Right lobe of liver (tissue), 6 donors: ENCODE measurements around the gene MUC5B. TPM values are rescaled to one million over a fixed set of nuclear protein-coding genes. Genes with fewer than 3 reads are reported as not detected.

Experiments
- ATAC-seq, 4 donors: fragments of 200-7000 bp; cut with Tn5 transposase; one replicate each; pipeline ENCODE4 v1.9.1; 2020; ENCODE audit warnings: mild to moderate bottlenecking in 4 of 4, moderate library complexity in 4 of 4
- DNase-seq, 3 donors: peaks; one replicate each; pipeline ENCODE4 v3.0.0-alpha.2; 2020
- H3K27ac ChIP-seq, 3 donors: fragments of 200-600 bp; one replicate each; pipeline ENCODE4 v1.8.0; 2022
- H3K27me3 ChIP-seq, 2 donors: fragments of 200-600 bp; one replicate each; pipeline ENCODE4 v1.8.0; 2022
- H3K36me3 ChIP-seq, 4 donors: fragments of 200-600 bp; sonication (generic) in 1 of 4; one replicate each; pipeline versions ENCODE4 v1.5.1 to v1.8.0; 2017 to 2022; ENCODE audit warnings: control low read depth in 1 of 4
- H3K4me1 ChIP-seq, 4 donors: fragments of 200-600 bp; sonication (generic) in 1 of 4; one replicate each; pipeline versions ENCODE4 v1.5.1 to v1.8.0; 2017 to 2022; ENCODE audit warnings: control low read depth in 1 of 4
- H3K4me3 ChIP-seq, 3 donors: fragments of 200-600 bp; one replicate each; pipeline ENCODE4 v1.8.0; 2022
- H3K9me3 ChIP-seq, 4 donors: fragments of 200-600 bp; sonication (generic) in 1 of 4; one replicate each; pipeline versions ENCODE4 v1.5.1 to v1.8.0; 2017 to 2022; ENCODE audit warnings: control low read depth in 1 of 4
- POLR2A ChIP-seq: fragments of 450-650 bp; IDR thresholded peaks from one replicate; pipeline ENCODE4 v1.6.1; 2017; ENCODE audit warnings: antibody characterized with exemption, mild to moderate bottlenecking
- WGBS: methylation state at CpG from one replicate; pipeline ENCODE4 v1.1.6; 2018; ENCODE audit warnings: low coverage, low lambda C conversion rate; ENCODE audit not compliant: insufficient coverage; ENCODE audit errors: missing lambda C conversion rate; 5-methylcytosine and 5-hydroxymethylcytosine counted together
- intact Hi-C, 2 donors: fragments of 100-400 bp; cut with DNase I; formaldehyde crosslinking; loops; one replicate each; pipeline versions ENCODE4 v1.11.2 to v1.14.1; 2022
- total RNA-seq, 6 experiments: library from RNA; depleted of rRNA in 2 of 6; stranded (reverse); fragments of >200 nt in 2 of 6; fragmentation: NEBNext Ultra II Directional in 3 of 6; extraction: Animal tissue kit (Norgen Biotek cat#: 25700) in 3 of 6; gene quantifications; one replicate each; pipeline versions ENCODE4 v1.1.0 to v1.2.4, GENCODE V29; 2016 to 2023
- TF ChIP-seq, protein P1 (sequence below), 4 donors: fragments of 200-600 bp in 3 of 4; fragments of 450-650 bp in 1 of 4; IDR thresholded peaks; one replicate each; pipeline versions ENCODE4 v1.5.1 to v1.8.0; 2016 to 2022; ENCODE audit warnings: antibody characterized with exemption in 4 of 4, mild to moderate bottlenecking in 2 of 4
- donor health status: DM: no; HTN: yes; CAD: no.
- donor health status: DM: no; HTN: no; CAD: no.
- donor health status: DM: no; HTN: no; CAD: no.
- donor health status: DM: no; HTN: yes; CAD: no.
- donor health status: DM: no; HTN: yes; CAD: no.

Gene MUC5B
- total RNA-seq, 6 experiments from 2014 or later, result 0.06 to 3.7 (median 0.78) TPM

- DNase-seq (peak in 1 of 3 donors; percentile 15), ATAC-seq (no peak)
- WGBS, result no CpG with 5 or more reads among the region's 32 CpGs
- intact Hi-C loops, result no loop called here
- no peaks in the 10 kb centered on the region for H3K27me3 ChIP-seq
- TF ChIP-seq POLR2A, result no peak
- TF ChIP-seq, protein P1, sequence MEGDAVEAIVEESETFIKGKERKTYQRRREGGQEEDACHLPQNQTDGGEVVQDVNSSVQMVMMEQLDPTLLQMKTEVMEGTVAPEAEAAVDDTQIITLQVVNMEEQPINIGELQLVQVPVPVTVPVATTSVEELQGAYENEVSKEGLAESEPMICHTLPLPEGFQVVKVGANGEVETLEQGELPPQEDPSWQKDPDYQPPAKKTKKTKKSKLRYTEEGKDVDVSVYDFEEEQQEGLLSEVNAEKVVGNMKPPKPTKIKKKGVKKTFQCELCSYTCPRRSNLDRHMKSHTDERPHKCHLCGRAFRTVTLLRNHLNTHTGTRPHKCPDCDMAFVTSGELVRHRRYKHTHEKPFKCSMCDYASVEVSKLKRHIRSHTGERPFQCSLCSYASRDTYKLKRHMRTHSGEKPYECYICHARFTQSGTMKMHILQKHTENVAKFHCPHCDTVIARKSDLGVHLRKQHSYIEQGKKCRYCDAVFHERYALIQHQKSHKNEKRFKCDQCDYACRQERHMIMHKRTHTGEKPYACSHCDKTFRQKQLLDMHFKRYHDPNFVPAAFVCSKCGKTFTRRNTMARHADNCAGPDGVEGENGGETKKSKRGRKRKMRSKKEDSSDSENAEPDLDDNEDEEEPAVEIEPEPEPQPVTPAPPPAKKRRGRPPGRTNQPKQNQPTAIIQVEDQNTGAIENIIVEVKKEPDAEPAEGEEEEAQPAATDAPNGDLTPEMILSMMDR (IDR thresholded peaks at IDR 0.05), result no peak
- H3K27ac ChIP-seq, result no peak overlapping the region
- H3K4me3 ChIP-seq, result no peak overlapping the region
- H3K4me1 ChIP-seq, result no peaks in the 10 kb centered on the region
- H3K9me3 ChIP-seq, result no peaks in the 10 kb centered on the region
- no peaks in the 10 kb centered on the region for H3K36me3 ChIP-seq
These were observed 46.4 kb upstream of the MUC5B start for GRCh38 chr11:1176224-1177019.

GRCh38 chr11:1177020-1177770 is 45.7 kb upstream of the MUC5B start:
- WGBS, result 71% methylated on average over 3 of the region's 34 CpGs
- Histone ChIP-seq H3K27me3 (no peaks in the 10 kb centered on the region), H3K4me1 (no peaks in the 10 kb centered on the region), H3K9me3 (no peaks in the 10 kb centered on the region), H3K4me3 (no peak overlapping the region), H3K27ac (no peak overlapping the region), H3K36me3 (no peaks in the 10 kb centered on the region)
- peak in 2 of 3 donors; percentile 8 to 51 for DNase-seq
- no peak for TF ChIP-seq POLR2A
- TF ChIP-seq, protein P1 (IDR thresholded peaks at IDR 0.05), result no peak
- no peak for ATAC-seq
- intact Hi-C loops, result no loop called here

- TF ChIP-seq, protein P1 (IDR thresholded peaks at IDR 0.05), result no peak
- TF ChIP-seq POLR2A, result no peak
- Histone ChIP-seq H3K9me3 (no peaks in the 10 kb centered on the region), H3K27me3 (no peaks in the 10 kb centered on the region), H3K36me3 (no peaks in the 10 kb centered on the region), H3K4me1 (no peaks in the 10 kb centered on the region), H3K4me3 (no peak overlapping the region), H3K27ac (no peak overlapping the region)
- WGBS, result 90% methylated on average over 6 of the region's 12 CpGs
- intact Hi-C loops, result no loop called here
- DNase-seq, result peak in 2 of 3 donors; percentile 10 to 43
- no peak for ATAC-seq
These were observed 45.1 kb upstream of the MUC5B start for GRCh38 chr11:1177771-1178090.

- TF ChIP-seq POLR2A, result no peak
- TF ChIP-seq, protein P1 (IDR thresholded peaks at IDR 0.05), result no peak
- H3K9me3 ChIP-seq, result no peaks in the 10 kb centered on the region
- H3K36me3 ChIP-seq, result no peaks in the 10 kb centered on the region
- DNase-seq (peak in 2 of 3 donors; percentile 16 to 47), ATAC-seq (no peak)
- WGBS, result no CpG with 5 or more reads among the region's 31 CpGs
- no peaks in the 10 kb centered on the region for H3K4me1 ChIP-seq
- H3K27ac ChIP-seq, result no peak overlapping the region
- H3K27me3 ChIP-seq, result no peaks in the 10 kb centered on the region
- no peak overlapping the region for H3K4me3 ChIP-seq
- intact Hi-C loops, result no loop called here
These were observed 44.5 kb upstream of the MUC5B start for GRCh38 chr11:1178201-1178885.
